HepG2 (cell line): ENCODE results near the gene ARL10. TPM values are rescaled to one million over a fixed set of nuclear protein-coding genes. Genes with fewer than 3 reads are reported as not detected.

Experiments
- EZH2 ChIP-seq: conservative IDR thresholded peaks from 2 replicates; pipeline ENCODE4 v1.6.1; 2012; ENCODE audit warnings: mild to moderate bottlenecking, low read depth, low read length, moderate library complexity
- FOXK1 ChIP-seq: sonication (generic); formaldehyde crosslinking; IDR thresholded peaks from 2 replicates; pipeline ENCODE4 v1.4.0; 2020; ENCODE audit warnings: low read depth, missing genetic modification reagents, borderline replicate concordance
- IRF2 ChIP-seq: IDR thresholded peaks from 2 replicates; pipeline ENCODE4 v1.6.1; 2018; ENCODE audit warnings: missing genetic modification reagents, missing compliant biosample characterization
- MAF1 ChIP-seq: sonication (generic); formaldehyde crosslinking; IDR thresholded peaks from 2 replicates; pipeline ENCODE4 v1.5.0; 2020; ENCODE audit warnings: missing genetic modification reagents, borderline replicate concordance
- NFAT5 ChIP-seq: sonication (generic); formaldehyde crosslinking; IDR thresholded peaks from 2 replicates; pipeline ENCODE4 v1.4.0; 2020; ENCODE audit warnings: missing genetic modification reagents
- NR2F2 ChIP-seq: IDR thresholded peaks from 2 replicates; pipeline ENCODE4 v1.6.1; 2012; ENCODE audit warnings: low read depth, inconsistent platforms, borderline replicate concordance
- NRL ChIP-seq: sonication (generic); formaldehyde crosslinking; IDR thresholded peaks from 2 replicates; pipeline ENCODE4 v1.5.0; 2020; ENCODE audit warnings: missing genetic modification reagents, mild to moderate bottlenecking, moderate library complexity, borderline replicate concordance
- SMAD9 ChIP-seq: sonication (generic); formaldehyde crosslinking; IDR thresholded peaks from 2 replicates; pipeline ENCODE4 v1.5.1; 2020; ENCODE audit warnings: mild to moderate bottlenecking, missing genetic modification reagents
- SNAI1 ChIP-seq: sonication (generic); formaldehyde crosslinking; IDR thresholded peaks from 2 replicates; pipeline ENCODE4 v1.5.0; 2020; ENCODE audit warnings: mild to moderate bottlenecking, missing genetic modification reagents, borderline replicate concordance
- TCF12 ChIP-seq, 2 experiments: fragments of 450-650 bp in 1 of 2; sonication (generic) in 1 of 2; formaldehyde crosslinking in 1 of 2; IDR thresholded peaks; 2 replicates each; pipeline versions ENCODE4 v1.6.1 to v1.8.0; 2017 to 2022; ENCODE audit warnings: antibody characterized with exemption in 1 of 2, mild to moderate bottlenecking in 1 of 2, missing genetic modification reagents in 1 of 2, moderate library complexity in 1 of 2
- ZBTB37 ChIP-seq: sonication (generic); formaldehyde crosslinking; IDR thresholded peaks from 2 replicates; pipeline ENCODE4 v1.4.0; 2020; ENCODE audit warnings: mild to moderate bottlenecking, missing genetic modification reagents
- ZEB1 ChIP-seq: IDR thresholded peaks from 2 replicates; pipeline ENCODE4 v1.6.1; 2012; ENCODE audit warnings: mild to moderate bottlenecking, low read depth, inconsistent platforms; ENCODE audit not compliant: insufficient replicate concordance
- ZFX ChIP-seq: sonication (generic); formaldehyde crosslinking; IDR thresholded peaks from 2 replicates; pipeline ENCODE4 v1.4.0; 2020; ENCODE audit warnings: mild to moderate bottlenecking, low read depth, missing genetic modification reagents, moderate library complexity
- ZNF253 ChIP-seq: sonication (generic); formaldehyde crosslinking; IDR thresholded peaks from 2 replicates; pipeline ENCODE4 v1.8.0; 2022; ENCODE audit warnings: mild to moderate bottlenecking, missing genetic modification reagents, borderline replicate concordance
- ZNF362 ChIP-seq: sonication (generic); formaldehyde crosslinking; IDR thresholded peaks from 2 replicates; pipeline ENCODE4 v1.4.0; 2020; ENCODE audit warnings: missing genetic modification reagents, mild to moderate bottlenecking, borderline replicate concordance
- ZNF414 ChIP-seq: sonication (generic); formaldehyde crosslinking; IDR thresholded peaks from 2 replicates; pipeline ENCODE4 v1.5.0; 2020; ENCODE audit warnings: missing genetic modification reagents
- ZNF44 ChIP-seq: sonication (generic); formaldehyde crosslinking; IDR thresholded peaks from 2 replicates; pipeline ENCODE4 v1.5.1; 2020; ENCODE audit warnings: mild to moderate bottlenecking, missing genetic modification reagents
- ZNF619 ChIP-seq: sonication (generic); formaldehyde crosslinking; IDR thresholded peaks from 2 replicates; pipeline ENCODE4 v1.4.0; 2020; ENCODE audit warnings: mild to moderate bottlenecking, missing genetic modification reagents
- ZNF740 ChIP-seq: sonication (generic); formaldehyde crosslinking; IDR thresholded peaks from 2 replicates; pipeline ENCODE4 v1.4.0; 2020; ENCODE audit warnings: missing genetic modification reagents
- ZNF850 ChIP-seq: sonication (generic); formaldehyde crosslinking; conservative IDR thresholded peaks from 2 replicates; pipeline ENCODE4 v1.9.0; 2021; ENCODE audit warnings: mild to moderate bottlenecking, missing genetic modification reagents
- polyA plus RNA-seq, 8 experiments: library from polyadenylated mRNA; depleted of rRNA in 3 of 8; stranded (reverse) in 7 of 8; unstranded in 1 of 8; fragments of >200 nt; fragmentation: Illumina TruSeq in 4 of 8; extraction: Trizol in 4 of 8; gene quantifications; 2 replicates each; pipeline versions ENCODE4 v1.2.1 to v1.2.3, GENCODE V29; 2011 to 2016; ENCODE audit warnings: low read depth in 4 of 8, missing spikeins in 1 of 8, mixed read lengths in 1 of 8; ENCODE audit not compliant: insufficient read depth in 1 of 8
- total RNA-seq, 5 experiments: library from RNA; depleted of rRNA; stranded (reverse); fragments of >200 nt; fragmentation: Illumina TruSeq; extraction: Trizol; gene quantifications; 2 replicates each; pipeline ENCODE4 v1.2.3, GENCODE V29; 2016; ENCODE audit warnings: low read depth in 1 of 5

ARL10 gene
- total and polyA plus RNA-seq, 2 of the 13 experiments (the other 11 are each of a cell fraction or from before 2014, with no cell fraction given): 0.18 to 0.50 TPM

GRCh38 chr5:176388444-176389134, 23.3 kb downstream of the ARL10 start, which contains the start of the genes HIGD2A and NOP16 (continued):
- peak; percentile 74; the same call in 1 of the 2 replicates for TF ChIP-seq NFAT5 (CRISPR knock-in tag)
- TF ChIP-seq IRF2 (CRISPR knock-in tag): peak; percentile 89
- peak; percentile 96 for TF ChIP-seq SMAD9
- TF ChIP-seq ZNF850 (CRISPR knock-in tag): peak; percentile 60; the same call in 1 of the 2 replicates
- TF ChIP-seq EZH2: no peak
- TF ChIP-seq FOXK1: peak; percentile 43; the same call in 1 of the 2 replicates
- no peak for TF ChIP-seq TCF12 (IDR thresholded peaks at IDR 0.05)
- TF ChIP-seq TCF12 (CRISPR knock-in tag; IDR thresholded peaks at IDR 0.05): no peak
- TF ChIP-seq NR2F2: peak; percentile 56; the same call in 1 of the 2 replicates
- TF ChIP-seq NRL (CRISPR knock-in tag): peak; percentile 64
- no peak for TF ChIP-seq ZNF253
- no peak; the same call in 1 of the 2 replicates for TF ChIP-seq SNAI1
- peak; percentile 85 for TF ChIP-seq ZFX (CRISPR knock-in tag)
- peak; percentile 7; the same call in 1 of the 2 replicates for TF ChIP-seq ZNF362 (CRISPR knock-in tag)
- TF ChIP-seq ZNF740 (CRISPR knock-in tag): no peak
- peak; percentile 88; the same call in 1 of the 2 replicates for TF ChIP-seq ZNF619 (CRISPR knock-in tag)
- TF ChIP-seq ZNF414 (CRISPR knock-in tag): peak; percentile 58; the same call in 1 of the 2 replicates
- no peak for TF ChIP-seq ZBTB37 (CRISPR knock-in tag)
- TF ChIP-seq ZNF44 (CRISPR knock-in tag): peak; percentile 70
- TF ChIP-seq ZEB1: peak; percentile 19
- no peak; the same call in 1 of the 2 replicates for TF ChIP-seq MAF1 (CRISPR knock-in tag)
